K562 (cell line): ENCODE results near the gene ASIC1. TPM values are rescaled to one million over a fixed set of nuclear protein-coding genes. Genes with fewer than 3 reads are reported as not detected.
A peak's percentile ranks its signal among the peaks of the same experiment; 100 is the strongest.

ENCODE experiments used
- ATF1 ChIP-seq, 2 experiments: fragments of 450-650 bp in 1 of 2; IDR thresholded peaks; 2 replicates each; pipeline ENCODE4 v1.6.1; 2016; ENCODE audit warnings: missing compliant biosample characterization in 1 of 2, missing genetic modification characterization in 1 of 2
- ATF7 ChIP-seq: fragments of 450-650 bp; IDR thresholded peaks from 2 replicates; pipeline ENCODE4 v1.7.1; 2014; ENCODE audit warnings: mild to moderate bottlenecking, moderate library complexity
- FOXM1 ChIP-seq, 2 experiments: fragments of 450-650 bp in 1 of 2; sonication (generic) in 1 of 2; formaldehyde crosslinking in 1 of 2; IDR thresholded peaks; 2 replicates each; pipeline versions ENCODE4 v1.6.1 to v1.9.0; 2017 to 2022; ENCODE audit warnings: low read depth in 2 of 2, mild to moderate bottlenecking in 2 of 2, missing genetic modification reagents in 1 of 2, moderate library complexity in 1 of 2
- GABPB1 ChIP-seq: sonication (generic); formaldehyde crosslinking; IDR thresholded peaks from 2 replicates; pipeline ENCODE4 v1.8.0; 2022; ENCODE audit warnings: mild to moderate bottlenecking, missing genetic modification reagents
- KLF10 ChIP-seq: fragments of 250-450 bp; sonication (Bioruptor Pico); IDR thresholded peaks from 2 replicates; pipeline ENCODE4 v1.6.1; 2021; ENCODE audit warnings: matching md5 sums
- KLF13 ChIP-seq: fragments of 450-650 bp; IDR thresholded peaks from 2 replicates; pipeline ENCODE4 v1.6.1; 2016; ENCODE audit warnings: missing genetic modification characterization, low read depth, mild to moderate bottlenecking, missing compliant biosample characterization, moderate library complexity, borderline replicate concordance
- NCOA4 ChIP-seq: fragments of 450-650 bp; IDR thresholded peaks from 2 replicates; pipeline ENCODE4 v1.6.1; 2018; ENCODE audit warnings: mild to moderate bottlenecking; ENCODE audit not compliant: partially characterized antibody
- NFATC3 ChIP-seq: fragments of 450-650 bp; IDR thresholded peaks from 2 replicates; pipeline ENCODE4 v1.6.1; 2017; ENCODE audit warnings: mild to moderate bottlenecking
- PHB2 ChIP-seq: fragments of 450-650 bp; IDR thresholded peaks from 2 replicates; pipeline ENCODE4 v1.6.1; 2017; ENCODE audit warnings: low read depth
- RNF2 ChIP-seq: sonication (generic); IDR thresholded peaks from 2 replicates; pipeline ENCODE4 v1.6.1; 2016
- SAFB ChIP-seq: fragments of 200-400 bp; formaldehyde crosslinking; IDR thresholded peaks from 2 replicates; pipeline ENCODE4 v1.6.1; 2017; ENCODE audit warnings: low read depth, low read length, borderline replicate concordance
- SOX6 ChIP-seq: fragments of 450-650 bp; IDR thresholded peaks from 2 replicates; pipeline ENCODE4 v1.6.1; 2014; ENCODE audit warnings: mild to moderate bottlenecking
- TAF7 ChIP-seq: fragments of 450-650 bp; IDR thresholded peaks from 2 replicates; pipeline ENCODE4 v1.6.1; 2016; ENCODE audit warnings: missing genetic modification characterization, missing compliant biosample characterization
- ZNF785 ChIP-seq: fragments of 250-450 bp; sonication (Bioruptor Pico); IDR thresholded peaks from 2 replicates; pipeline ENCODE4 v1.4.0; 2020; ENCODE audit warnings: mild to moderate bottlenecking
- polyA plus RNA-seq, 8 experiments: library from polyadenylated mRNA; depleted of rRNA in 4 of 8; stranded (reverse) in 5 of 8; unstranded in 3 of 8; fragments of >200 nt; fragmentation: Nextera tagmentation in 2 of 8; fragmentation: Illumina TruSeq in 1 of 8; extraction: Ambion mirVana in 2 of 8; extraction: Trizol in 1 of 8; gene quantifications; 2 replicates each; pipeline versions ENCODE4 v1.2.1 to v1.2.3, GENCODE V29; 2011 to 2014; ENCODE audit warnings: inconsistent platforms in 1 of 8, missing spikeins in 1 of 8
- total RNA-seq, 7 experiments: library from RNA; depleted of rRNA in 6 of 7; stranded (reverse); fragments of >200 nt in 6 of 7; fragmentation: Illumina TruSeq in 2 of 7; extraction: Trizol in 2 of 7; gene quantifications; 2 replicates each; pipeline versions ENCODE4 v1.2.1 to v1.2.3, GENCODE V29; 2011 to 2021; ENCODE audit warnings: low replicate concordance in 1 of 7
- TF ChIP-seq, protein P1 (sequence below): IDR thresholded peaks from 3 replicates; pipeline ENCODE4 v1.6.1; 2011; ENCODE audit warnings: borderline replicate concordance, mild to moderate bottlenecking; ENCODE audit not compliant: insufficient read length, insufficient read depth
- TF ChIP-seq, protein P2 (sequence below): fragments of 450-650 bp; conservative IDR thresholded peaks from 2 replicates; pipeline ENCODE4 v1.6.1; 2016; ENCODE audit warnings: missing genetic modification characterization, low read depth, mild to moderate bottlenecking, missing compliant biosample characterization, moderate library complexity
- TF ChIP-seq, protein P3 (sequence below): sonication (generic); formaldehyde crosslinking; IDR thresholded peaks from 2 replicates; pipeline ENCODE4 v1.8.0; 2023; ENCODE audit warnings: mild to moderate bottlenecking, missing genetic modification reagents
- TF ChIP-seq, protein P4 (sequence below): fragments of 450-650 bp; IDR thresholded peaks from 2 replicates; pipeline ENCODE4 v1.6.1; 2017; ENCODE audit warnings: antibody characterized with exemption, mild to moderate bottlenecking
- TF ChIP-seq, protein P5 (sequence below): fragments of 250-450 bp; sonication (Bioruptor Pico); IDR thresholded peaks from 2 replicates; pipeline ENCODE4 v1.8.0; 2022; ENCODE audit warnings: moderate library complexity, mild to moderate bottlenecking, inconsistent platforms

Gene ASIC1
- total and polyA plus RNA-seq, 9 of the 15 experiments (the other 6 are each of a cell fraction or from before 2014, with no cell fraction given): 0.01 to 1.7 (median 0.45) TPM

GRCh38 chr12:50111693-50112455 is 54.5 kb downstream of the ASIC1 start, which contains the start of gene COX14 (continued):
- TF ChIP-seq, protein P1, sequence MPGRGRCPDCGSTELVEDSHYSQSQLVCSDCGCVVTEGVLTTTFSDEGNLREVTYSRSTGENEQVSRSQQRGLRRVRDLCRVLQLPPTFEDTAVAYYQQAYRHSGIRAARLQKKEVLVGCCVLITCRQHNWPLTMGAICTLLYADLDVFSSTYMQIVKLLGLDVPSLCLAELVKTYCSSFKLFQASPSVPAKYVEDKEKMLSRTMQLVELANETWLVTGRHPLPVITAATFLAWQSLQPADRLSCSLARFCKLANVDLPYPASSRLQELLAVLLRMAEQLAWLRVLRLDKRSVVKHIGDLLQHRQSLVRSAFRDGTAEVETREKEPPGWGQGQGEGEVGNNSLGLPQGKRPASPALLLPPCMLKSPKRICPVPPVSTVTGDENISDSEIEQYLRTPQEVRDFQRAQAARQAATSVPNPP: no peak
- TF ChIP-seq ATF7 (peak; percentile 86), TAF7 (tag) (peak; percentile 60; the same call in 1 of the 2 replicates), KLF13 (tag) (no peak), RNF2 (no peak), NCOA4 (no peak), KLF10 (CRISPR knock-in tag) (no peak), ZNF785 (CRISPR knock-in tag) (no peak), SOX6 (no peak), NFATC3 (no peak), PHB2 (no peak), SAFB (no peak), FOXM1 (IDR thresholded peaks at IDR 0.05; ENCODE audit: low read depth) (no peak), FOXM1 (CRISPR knock-in tag; IDR thresholded peaks at IDR 0.05; ENCODE audit: low read depth) (no peak), ATF1 (CRISPR knock-in tag; IDR thresholded peaks at IDR 0.05) (peak; percentile 44; the same call in 1 of the 2 replicates), ATF1 (tag; IDR thresholded peaks at IDR 0.05) (peak; percentile 98), GABPB1 (peak; percentile 93)
- TF ChIP-seq, protein P2, sequence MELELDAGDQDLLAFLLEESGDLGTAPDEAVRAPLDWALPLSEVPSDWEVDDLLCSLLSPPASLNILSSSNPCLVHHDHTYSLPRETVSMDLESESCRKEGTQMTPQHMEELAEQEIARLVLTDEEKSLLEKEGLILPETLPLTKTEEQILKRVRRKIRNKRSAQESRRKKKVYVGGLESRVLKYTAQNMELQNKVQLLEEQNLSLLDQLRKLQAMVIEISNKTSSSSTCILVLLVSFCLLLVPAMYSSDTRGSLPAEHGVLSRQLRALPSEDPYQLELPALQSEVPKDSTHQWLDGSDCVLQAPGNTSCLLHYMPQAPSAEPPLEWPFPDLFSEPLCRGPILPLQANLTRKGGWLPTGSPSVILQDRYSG (tag): no peak
- TF ChIP-seq, protein P3, sequence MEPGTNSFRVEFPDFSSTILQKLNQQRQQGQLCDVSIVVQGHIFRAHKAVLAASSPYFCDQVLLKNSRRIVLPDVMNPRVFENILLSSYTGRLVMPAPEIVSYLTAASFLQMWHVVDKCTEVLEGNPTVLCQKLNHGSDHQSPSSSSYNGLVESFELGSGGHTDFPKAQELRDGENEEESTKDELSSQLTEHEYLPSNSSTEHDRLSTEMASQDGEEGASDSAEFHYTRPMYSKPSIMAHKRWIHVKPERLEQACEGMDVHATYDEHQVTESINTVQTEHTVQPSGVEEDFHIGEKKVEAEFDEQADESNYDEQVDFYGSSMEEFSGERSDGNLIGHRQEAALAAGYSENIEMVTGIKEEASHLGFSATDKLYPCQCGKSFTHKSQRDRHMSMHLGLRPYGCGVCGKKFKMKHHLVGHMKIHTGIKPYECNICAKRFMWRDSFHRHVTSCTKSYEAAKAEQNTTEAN (CRISPR knock-in tag): no peak
- TF ChIP-seq, protein P4, sequence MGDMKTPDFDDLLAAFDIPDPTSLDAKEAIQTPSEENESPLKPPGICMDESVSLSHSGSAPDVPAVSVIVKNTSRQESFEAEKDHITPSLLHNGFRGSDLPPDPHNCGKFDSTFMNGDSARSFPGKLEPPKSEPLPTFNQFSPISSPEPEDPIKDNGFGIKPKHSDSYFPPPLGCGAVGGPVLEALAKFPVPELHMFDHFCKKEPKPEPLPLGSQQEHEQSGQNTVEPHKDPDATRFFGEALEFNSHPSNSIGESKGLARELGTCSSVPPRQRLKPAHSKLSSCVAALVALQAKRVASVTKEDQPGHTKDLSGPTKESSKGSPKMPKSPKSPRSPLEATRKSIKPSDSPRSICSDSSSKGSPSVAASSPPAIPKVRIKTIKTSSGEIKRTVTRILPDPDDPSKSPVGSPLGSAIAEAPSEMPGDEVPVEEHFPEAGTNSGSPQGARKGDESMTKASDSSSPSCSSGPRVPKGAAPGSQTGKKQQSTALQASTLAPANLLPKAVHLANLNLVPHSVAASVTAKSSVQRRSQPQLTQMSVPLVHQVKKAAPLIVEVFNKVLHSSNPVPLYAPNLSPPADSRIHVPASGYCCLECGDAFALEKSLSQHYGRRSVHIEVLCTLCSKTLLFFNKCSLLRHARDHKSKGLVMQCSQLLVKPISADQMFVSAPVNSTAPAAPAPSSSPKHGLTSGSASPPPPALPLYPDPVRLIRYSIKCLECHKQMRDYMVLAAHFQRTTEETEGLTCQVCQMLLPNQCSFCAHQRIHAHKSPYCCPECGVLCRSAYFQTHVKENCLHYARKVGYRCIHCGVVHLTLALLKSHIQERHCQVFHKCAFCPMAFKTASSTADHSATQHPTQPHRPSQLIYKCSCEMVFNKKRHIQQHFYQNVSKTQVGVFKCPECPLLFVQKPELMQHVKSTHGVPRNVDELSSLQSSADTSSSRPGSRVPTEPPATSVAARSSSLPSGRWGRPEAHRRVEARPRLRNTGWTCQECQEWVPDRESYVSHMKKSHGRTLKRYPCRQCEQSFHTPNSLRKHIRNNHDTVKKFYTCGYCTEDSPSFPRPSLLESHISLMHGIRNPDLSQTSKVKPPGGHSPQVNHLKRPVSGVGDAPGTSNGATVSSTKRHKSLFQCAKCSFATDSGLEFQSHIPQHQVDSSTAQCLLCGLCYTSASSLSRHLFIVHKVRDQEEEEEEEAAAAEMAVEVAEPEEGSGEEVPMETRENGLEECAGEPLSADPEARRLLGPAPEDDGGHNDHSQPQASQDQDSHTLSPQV: no peak
- TF ChIP-seq, protein P5, sequence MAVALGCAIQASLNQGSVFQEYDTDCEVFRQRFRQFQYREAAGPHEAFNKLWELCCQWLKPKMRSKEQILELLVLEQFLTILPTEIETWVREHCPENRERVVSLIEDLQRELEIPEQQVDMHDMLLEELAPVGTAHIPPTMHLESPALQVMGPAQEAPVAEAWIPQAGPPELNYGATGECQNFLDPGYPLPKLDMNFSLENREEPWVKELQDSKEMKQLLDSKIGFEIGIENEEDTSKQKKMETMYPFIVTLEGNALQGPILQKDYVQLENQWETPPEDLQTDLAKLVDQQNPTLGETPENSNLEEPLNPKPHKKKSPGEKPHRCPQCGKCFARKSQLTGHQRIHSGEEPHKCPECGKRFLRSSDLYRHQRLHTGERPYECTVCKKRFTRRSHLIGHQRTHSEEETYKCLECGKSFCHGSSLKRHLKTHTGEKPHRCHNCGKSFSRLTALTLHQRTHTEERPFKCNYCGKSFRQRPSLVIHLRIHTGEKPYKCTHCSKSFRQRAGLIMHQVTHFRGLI (CRISPR knock-in tag): no peak
